SK-N-SH (cell line): Measurements from ENCODE around the gene OR4K1.

Source experiments
- FOXM1 ChIP-seq: IDR thresholded peaks from 2 replicates; pipeline ENCODE4 v1.4.0; 2012; ENCODE audit warnings: low read depth, mild to moderate bottlenecking
- NFIC ChIP-seq: IDR thresholded peaks from 2 replicates; pipeline ENCODE4 v1.4.0; 2012; ENCODE audit warnings: borderline replicate concordance
- RAD21 ChIP-seq: IDR thresholded peaks from 2 replicates; pipeline ENCODE4 v1.6.1; 2012; ENCODE audit warnings: mild to moderate bottlenecking, low read length
- RFX5 ChIP-seq: IDR thresholded peaks from 2 replicates; pipeline ENCODE4 v1.6.1; 2012; ENCODE audit warnings: mild to moderate bottlenecking, improper control_type of control experiment, low read length
- TF ChIP-seq, protein P1 (sequence below): fragments of 200-600 bp; sonication (generic); IDR thresholded peaks from 2 replicates; pipeline ENCODE4 v1.6.1; 2017; ENCODE audit warnings: antibody characterized with exemption, mild to moderate bottlenecking, moderate library complexity
- TF ChIP-seq, protein P2 (sequence below): fragments of 150-350 bp; IDR thresholded peaks from 2 replicates; pipeline ENCODE4 v1.6.1; 2017; ENCODE audit warnings: antibody characterized with exemption, low read length, low read depth, borderline replicate concordance

GRCh38 chr14:19906665-19907064 is 24.1 kb upstream of the OR4K1 start:
- TF ChIP-seq, protein P1, sequence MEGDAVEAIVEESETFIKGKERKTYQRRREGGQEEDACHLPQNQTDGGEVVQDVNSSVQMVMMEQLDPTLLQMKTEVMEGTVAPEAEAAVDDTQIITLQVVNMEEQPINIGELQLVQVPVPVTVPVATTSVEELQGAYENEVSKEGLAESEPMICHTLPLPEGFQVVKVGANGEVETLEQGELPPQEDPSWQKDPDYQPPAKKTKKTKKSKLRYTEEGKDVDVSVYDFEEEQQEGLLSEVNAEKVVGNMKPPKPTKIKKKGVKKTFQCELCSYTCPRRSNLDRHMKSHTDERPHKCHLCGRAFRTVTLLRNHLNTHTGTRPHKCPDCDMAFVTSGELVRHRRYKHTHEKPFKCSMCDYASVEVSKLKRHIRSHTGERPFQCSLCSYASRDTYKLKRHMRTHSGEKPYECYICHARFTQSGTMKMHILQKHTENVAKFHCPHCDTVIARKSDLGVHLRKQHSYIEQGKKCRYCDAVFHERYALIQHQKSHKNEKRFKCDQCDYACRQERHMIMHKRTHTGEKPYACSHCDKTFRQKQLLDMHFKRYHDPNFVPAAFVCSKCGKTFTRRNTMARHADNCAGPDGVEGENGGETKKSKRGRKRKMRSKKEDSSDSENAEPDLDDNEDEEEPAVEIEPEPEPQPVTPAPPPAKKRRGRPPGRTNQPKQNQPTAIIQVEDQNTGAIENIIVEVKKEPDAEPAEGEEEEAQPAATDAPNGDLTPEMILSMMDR, result no peak
- TF ChIP-seq RFX5 (no peak), FOXM1 (no peak), NFIC (no peak), RAD21 (no peak)
- TF ChIP-seq, protein P2, sequence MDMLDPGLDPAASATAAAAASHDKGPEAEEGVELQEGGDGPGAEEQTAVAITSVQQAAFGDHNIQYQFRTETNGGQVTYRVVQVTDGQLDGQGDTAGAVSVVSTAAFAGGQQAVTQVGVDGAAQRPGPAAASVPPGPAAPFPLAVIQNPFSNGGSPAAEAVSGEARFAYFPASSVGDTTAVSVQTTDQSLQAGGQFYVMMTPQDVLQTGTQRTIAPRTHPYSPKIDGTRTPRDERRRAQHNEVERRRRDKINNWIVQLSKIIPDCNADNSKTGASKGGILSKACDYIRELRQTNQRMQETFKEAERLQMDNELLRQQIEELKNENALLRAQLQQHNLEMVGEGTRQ, result no peak
